Activated CD4-positive, alpha-beta T cell treated with anti-CD3 and anti-CD28 coated beads, Interleukin-2, amount 50 U/mL, for 1 hour (primary cell): ENCODE data around the gene BRMS1.
"Not testable (repeated sequence)": the region's sequence is repeated elsewhere in the genome, so short reads cannot be mapped to it uniquely, and the experiment has no call there.

ENCODE experiments used
- DNase-seq: peaks from one replicate; pipeline ENCODE4 v3.0.0-alpha.2; 2020

Gene BRMS1

GRCh38 chr11:66344550-66345315 lies at the start of gene BRMS1:
Gene BRMS1, minus strand, starts transcription at chr11:66345104. Its CDS starts 2,870 bp downstream, at chr11:66342234.
- peak; percentile 98 for DNase-seq

GRCh38 chr11:66393954-66394353 lies 49.0 kb upstream of the BRMS1 start:
- DNase-seq, result no peak

- no peak for DNase-seq
Observed at GRCh38 chr11:66391322-66391721, 46.4 kb upstream of the BRMS1 start.

GRCh38 chr11:66388780-66389386 lies 44.0 kb upstream of the BRMS1 start:
- DNase-seq, result peak; percentile 70

GRCh38 chr11:66386171-66387069 lies 41.5 kb upstream of the BRMS1 start:
- peak; percentile 85 for DNase-seq

- not testable (repeated sequence) for DNase-seq
Observed at GRCh38 chr11:66384316-66384715, 39.4 kb upstream of the BRMS1 start.

- not testable (repeated sequence) for DNase-seq
Observed at GRCh38 chr11:66380264-66380663, 35.4 kb upstream of the BRMS1 start.

- DNase-seq, result not testable (repeated sequence)
Observed at GRCh38 chr11:66373690-66374287, 28.9 kb upstream of the BRMS1 start.

GRCh38 chr11:66373265-66373664 lies 28.4 kb upstream of the BRMS1 start:
- no peak for DNase-seq

- peak; percentile 66 for DNase-seq
Observed at GRCh38 chr11:66371627-66372415, 26.9 kb upstream of the BRMS1 start, which contains the start of gene SLC29A2. Gene SLC29A2, minus strand, starts transcription at chr11:66371760. Its CDS starts 169 bp downstream, at chr11:66371591.

- no peak for DNase-seq
Observed at GRCh38 chr11:66369073-66369894, 24.4 kb upstream of the BRMS1 start.

GRCh38 chr11:66368484-66368883 lies 23.6 kb upstream of the BRMS1 start:
- DNase-seq, result no peak

GRCh38 chr11:66367561-66368312 lies 22.8 kb upstream of the BRMS1 start:
- no peak for DNase-seq

GRCh38 chr11:66366844-66367477 lies 22.1 kb upstream of the BRMS1 start:
- DNase-seq, result no peak

GRCh38 chr11:66365711-66366619 lies 21.1 kb upstream of the BRMS1 start:
- no peak for DNase-seq

GRCh38 chr11:66365166-66365565 lies 20.3 kb upstream of the BRMS1 start:
- DNase-seq, result no peak

GRCh38 chr11:66363805-66364535 lies 19.1 kb upstream of the BRMS1 start:
- DNase-seq, result peak; percentile 68

- DNase-seq, result no peak
Observed at GRCh38 chr11:66363187-66363601, 18.3 kb upstream of the BRMS1 start.
